Activated naive CD4-positive, alpha-beta T cell treated with anti-CD3 and anti-CD28 coated beads, Interleukin-2, amount 50 U/mL, for 24 hours (primary cell): ENCODE results near the gene EDIL3.
"Not testable (repeated sequence)": the region's sequence is repeated elsewhere in the genome, so short reads cannot be mapped to it uniquely, and the experiment has no call there.

Experiments
- H3K27ac Mint-ChIP-seq: one replicate; pipeline ENCODE4 v1.8.0; 2021; ENCODE audit warnings: mild to moderate bottlenecking, mixed read lengths
- H3K27me3 Mint-ChIP-seq: one replicate; pipeline ENCODE4 v1.8.0; 2021; ENCODE audit warnings: mixed read lengths
- H3K36me3 Mint-ChIP-seq: one replicate; pipeline ENCODE4 v1.8.0; 2021; ENCODE audit warnings: mixed read lengths
- H3K4me1 Mint-ChIP-seq: one replicate; pipeline ENCODE4 v1.8.0; 2021; ENCODE audit warnings: mixed read lengths
- H3K4me3 Mint-ChIP-seq: one replicate; pipeline ENCODE4 v1.8.0; 2021; ENCODE audit warnings: mild to moderate bottlenecking, mixed read lengths
- H3K9me3 Mint-ChIP-seq: one replicate; pipeline ENCODE4 v1.8.0; 2021; ENCODE audit warnings: mixed read lengths

EDIL3 gene

GRCh38 chr5:84354101-84354500, 30.6 kb downstream of the EDIL3 start:
- no peaks in the 10 kb centered on the region for H3K36me3 Mint-ChIP-seq
- no peaks in the 10 kb centered on the region for H3K27me3 Mint-ChIP-seq
- H3K27ac Mint-ChIP-seq = no peak overlapping the region
- H3K4me1 Mint-ChIP-seq = no peaks in the 10 kb centered on the region
- H3K9me3 Mint-ChIP-seq = peaks cover 7% of the 10 kb centered on the region
- H3K4me3 Mint-ChIP-seq = no peak overlapping the region

GRCh38 chr5:84344788-84345187, 39.9 kb downstream of the EDIL3 start:
- no peak overlapping the region for H3K27ac Mint-ChIP-seq
- H3K4me3 Mint-ChIP-seq = no peak overlapping the region
- H3K4me1 Mint-ChIP-seq = no peaks in the 10 kb centered on the region
- no peaks in the 10 kb centered on the region for H3K9me3 Mint-ChIP-seq
- H3K36me3 Mint-ChIP-seq = no peaks in the 10 kb centered on the region
- no peaks in the 10 kb centered on the region for H3K27me3 Mint-ChIP-seq

- Mint-ChIP-seq H3K4me3 (no peak overlapping the region), H3K27ac (no peak overlapping the region), H3K27me3 (no peaks in the 10 kb centered on the region), H3K36me3 (no peaks in the 10 kb centered on the region), H3K9me3 (no peaks in the 10 kb centered on the region), H3K4me1 (no peaks in the 10 kb centered on the region)
These were observed 41.5 kb downstream of the EDIL3 start for GRCh38 chr5:84343171-84343570.

- H3K4me1 Mint-ChIP-seq = no peaks in the 10 kb centered on the region
- H3K4me3 Mint-ChIP-seq = no peak overlapping the region
- H3K27me3 Mint-ChIP-seq = no peaks in the 10 kb centered on the region
- no peaks in the 10 kb centered on the region for H3K36me3 Mint-ChIP-seq
- no peak overlapping the region for H3K27ac Mint-ChIP-seq
- H3K9me3 Mint-ChIP-seq = no peaks in the 10 kb centered on the region
These were observed 52.6 kb downstream of the EDIL3 start for GRCh38 chr5:84332106-84332505.

GRCh38 chr5:84327591-84327990, 57.1 kb downstream of the EDIL3 start:
- no peak overlapping the region for H3K27ac Mint-ChIP-seq
- no peak overlapping the region for H3K4me3 Mint-ChIP-seq
- no peaks in the 10 kb centered on the region for H3K36me3 Mint-ChIP-seq
- H3K27me3 Mint-ChIP-seq = no peaks in the 10 kb centered on the region
- no peaks in the 10 kb centered on the region for H3K9me3 Mint-ChIP-seq
- H3K4me1 Mint-ChIP-seq = no peaks in the 10 kb centered on the region

GRCh38 chr5:84322646-84323045, 62.0 kb downstream of the EDIL3 start:
- H3K27me3 Mint-ChIP-seq = no peaks in the 10 kb centered on the region
- no peak overlapping the region for H3K4me3 Mint-ChIP-seq
- H3K9me3 Mint-ChIP-seq = peaks cover 3% of the 10 kb centered on the region
- H3K27ac Mint-ChIP-seq = no peak overlapping the region
- no peaks in the 10 kb centered on the region for H3K4me1 Mint-ChIP-seq
- H3K36me3 Mint-ChIP-seq = no peaks in the 10 kb centered on the region

- H3K4me3 Mint-ChIP-seq, H3K27me3 Mint-ChIP-seq, H3K27ac Mint-ChIP-seq, H3K4me1 Mint-ChIP-seq, H3K9me3 Mint-ChIP-seq, H3K36me3 Mint-ChIP-seq: not testable (repeated sequence)
These were observed 66.9 kb downstream of the EDIL3 start for GRCh38 chr5:84317826-84318225.

- not testable (repeated sequence) for H3K27me3 Mint-ChIP-seq, H3K27ac Mint-ChIP-seq, H3K4me1 Mint-ChIP-seq, H3K36me3 Mint-ChIP-seq, H3K4me3 Mint-ChIP-seq
- H3K9me3 Mint-ChIP-seq = peaks cover 16% of the 10 kb centered on the region
These were observed 72.4 kb downstream of the EDIL3 start for GRCh38 chr5:84312280-84312679.

GRCh38 chr5:84309850-84310249, 74.8 kb downstream of the EDIL3 start:
- H3K27ac Mint-ChIP-seq, H3K36me3 Mint-ChIP-seq, H3K4me1 Mint-ChIP-seq, H3K27me3 Mint-ChIP-seq, H3K4me3 Mint-ChIP-seq: not testable (repeated sequence)
- peaks cover 15% of the 10 kb centered on the region for H3K9me3 Mint-ChIP-seq

GRCh38 chr5:84306601-84307000, 78.1 kb downstream of the EDIL3 start:
- peaks cover 15% of the 10 kb centered on the region for H3K9me3 Mint-ChIP-seq

GRCh38 chr5:84304599-84304998, 80.1 kb downstream of the EDIL3 start:
- H3K27ac Mint-ChIP-seq = no peak overlapping the region
- peaks cover 10% of the 10 kb centered on the region for H3K9me3 Mint-ChIP-seq
- no peak overlapping the region for H3K4me3 Mint-ChIP-seq
- H3K27me3 Mint-ChIP-seq = no peaks in the 10 kb centered on the region
- no peaks in the 10 kb centered on the region for H3K4me1 Mint-ChIP-seq
- no peaks in the 10 kb centered on the region for H3K36me3 Mint-ChIP-seq

More at GRCh38 chr5:84306601-84307000, 78.1 kb downstream of the EDIL3 start:
- no peak overlapping the region for H3K27ac Mint-ChIP-seq
- no peaks in the 10 kb centered on the region for H3K36me3 Mint-ChIP-seq
- no peaks in the 10 kb centered on the region for H3K4me1 Mint-ChIP-seq
- no peak overlapping the region for H3K4me3 Mint-ChIP-seq
- H3K27me3 Mint-ChIP-seq = no peaks in the 10 kb centered on the region

GRCh38 chr5:84303315-84303714, 81.4 kb downstream of the EDIL3 start:
- H3K27me3 Mint-ChIP-seq = no peaks in the 10 kb centered on the region
- peaks cover 10% of the 10 kb centered on the region for H3K9me3 Mint-ChIP-seq
- H3K27ac Mint-ChIP-seq = no peak overlapping the region
- no peaks in the 10 kb centered on the region for H3K36me3 Mint-ChIP-seq
- H3K4me1 Mint-ChIP-seq = no peaks in the 10 kb centered on the region
- no peak overlapping the region for H3K4me3 Mint-ChIP-seq

- H3K36me3 Mint-ChIP-seq = no peaks in the 10 kb centered on the region
These were observed 83.1 kb downstream of the EDIL3 start for GRCh38 chr5:84301535-84301934.

GRCh38 chr5:84299959-84300358, 84.7 kb downstream of the EDIL3 start:
- Mint-ChIP-seq H3K27me3 (no peaks in the 10 kb centered on the region), H3K36me3 (no peaks in the 10 kb centered on the region), H3K27ac (no peak overlapping the region), H3K4me1 (no peaks in the 10 kb centered on the region), H3K9me3 (no peaks in the 10 kb centered on the region), H3K4me3 (no peak overlapping the region)

More at GRCh38 chr5:84301535-84301934, 83.1 kb downstream of the EDIL3 start:
- Mint-ChIP-seq H3K4me1 (no peaks in the 10 kb centered on the region), H3K9me3 (no peaks in the 10 kb centered on the region), H3K27ac (no peak overlapping the region), H3K27me3 (no peaks in the 10 kb centered on the region), H3K4me3 (no peak overlapping the region)

GRCh38 chr5:84298628-84299027, 86.1 kb downstream of the EDIL3 start:
- H3K27ac Mint-ChIP-seq = no peak overlapping the region
- no peaks in the 10 kb centered on the region for H3K36me3 Mint-ChIP-seq
- H3K9me3 Mint-ChIP-seq = no peaks in the 10 kb centered on the region
- no peaks in the 10 kb centered on the region for H3K27me3 Mint-ChIP-seq
- H3K4me3 Mint-ChIP-seq = no peak overlapping the region
- no peaks in the 10 kb centered on the region for H3K4me1 Mint-ChIP-seq

GRCh38 chr5:84297641-84298040, 87.0 kb downstream of the EDIL3 start:
- not testable (repeated sequence) for H3K27ac Mint-ChIP-seq, H3K9me3 Mint-ChIP-seq, H3K4me3 Mint-ChIP-seq, H3K36me3 Mint-ChIP-seq, H3K27me3 Mint-ChIP-seq, H3K4me1 Mint-ChIP-seq

GRCh38 chr5:84292788-84293653, 91.7 kb downstream of the EDIL3 start:
- H3K36me3 Mint-ChIP-seq = no peaks in the 10 kb centered on the region
- H3K9me3 Mint-ChIP-seq = no peaks in the 10 kb centered on the region
- H3K27me3 Mint-ChIP-seq = no peaks in the 10 kb centered on the region
- no peaks in the 10 kb centered on the region for H3K4me1 Mint-ChIP-seq
- H3K4me3 Mint-ChIP-seq = no peak overlapping the region
- H3K27ac Mint-ChIP-seq = no peak overlapping the region
